HG03175 (cell line): ENCODE data around the gene DFFA.

ENCODE experiments used
- ATAC-seq: cut with Tn5 transposase; IDR thresholded peaks from one replicate; pipeline ENCODE4 v1.9.1; 2021; ENCODE audit warnings: mild to moderate bottlenecking, moderate library complexity; ENCODE audit not compliant: unreplicated experiment

The DFFA gene, protein sequence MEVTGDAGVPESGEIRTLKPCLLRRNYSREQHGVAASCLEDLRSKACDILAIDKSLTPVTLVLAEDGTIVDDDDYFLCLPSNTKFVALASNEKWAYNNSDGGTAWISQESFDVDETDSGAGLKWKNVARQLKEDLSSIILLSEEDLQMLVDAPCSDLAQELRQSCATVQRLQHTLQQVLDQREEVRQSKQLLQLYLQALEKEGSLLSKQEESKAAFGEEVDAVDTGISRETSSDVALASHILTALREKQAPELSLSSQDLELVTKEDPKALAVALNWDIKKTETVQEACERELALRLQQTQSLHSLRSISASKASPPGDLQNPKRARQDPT

GRCh38 chr1:10472220-10473144, at the start of gene DFFA:
Gene DFFA, minus strand, starts transcription at chr1:10472529. Its CDS starts 71 bp downstream, at chr1:10472458.
- ATAC-seq: peak; percentile 84

GRCh38 chr1:10521537-10522157, 49.3 kb upstream of the DFFA start:
- ATAC-seq: no peak

DNA sequence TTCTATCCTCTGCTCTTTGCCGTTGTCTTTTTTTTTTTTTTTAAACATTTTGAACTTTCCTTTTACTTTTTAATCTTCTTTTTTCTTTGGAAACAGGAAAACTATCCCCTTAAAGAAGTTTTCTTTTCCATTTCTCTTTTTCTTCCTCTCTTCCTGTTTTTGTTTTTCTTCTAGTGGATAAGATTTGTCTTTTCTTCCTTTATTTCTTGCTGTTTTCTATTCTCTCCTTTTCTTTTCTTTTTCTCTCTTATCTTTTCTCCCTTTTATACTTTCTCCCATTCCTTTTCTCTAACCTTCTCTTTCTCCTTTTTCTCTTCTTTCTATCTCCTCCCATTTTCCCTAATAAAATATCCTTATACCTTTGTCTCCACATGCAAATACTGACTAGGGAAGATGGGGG, 48.6 kb upstream of the DFFA start:
- no peak for ATAC-seq

- ATAC-seq: no peak
Measured at GRCh38 chr1:10520497-10520896, 48.2 kb upstream of the DFFA start.

DNA sequence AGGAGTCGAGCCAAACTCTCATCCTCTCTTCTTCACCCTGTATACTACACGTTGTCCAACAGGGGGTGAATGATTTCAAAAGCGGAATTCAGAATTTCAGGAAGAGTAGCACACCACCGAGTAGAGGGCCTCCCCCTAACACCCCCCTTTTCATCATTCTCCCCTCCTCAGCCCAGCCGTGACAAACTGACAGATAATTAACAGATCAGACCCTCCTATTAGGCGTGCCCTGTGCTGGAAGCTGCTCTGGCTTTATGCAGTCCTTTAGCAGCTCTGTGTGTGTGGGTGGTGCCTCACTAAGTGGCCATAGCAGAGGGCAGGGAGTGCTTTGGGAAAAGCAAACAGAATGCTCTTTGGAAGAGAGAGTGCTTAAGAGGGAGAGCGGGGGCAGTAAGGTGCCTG, 46.7 kb upstream of the DFFA start:
- ATAC-seq: no peak

DNA sequence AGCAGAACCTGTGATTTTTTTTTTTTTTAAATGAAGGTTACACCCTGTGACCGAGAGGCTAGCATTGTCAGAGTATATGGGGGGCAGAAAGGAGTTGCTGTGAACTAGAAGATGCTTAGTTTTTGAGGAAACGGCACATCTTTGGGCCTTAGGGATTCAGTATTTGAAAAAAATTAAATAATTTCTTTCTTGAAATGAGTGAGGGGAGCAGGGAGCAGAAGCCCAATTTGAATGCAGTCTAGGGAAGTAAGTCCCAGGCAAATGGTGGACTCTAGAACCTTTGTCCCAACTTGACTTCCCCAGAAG, 45.3 kb upstream of the DFFA start:
- no peak for ATAC-seq

DNA sequence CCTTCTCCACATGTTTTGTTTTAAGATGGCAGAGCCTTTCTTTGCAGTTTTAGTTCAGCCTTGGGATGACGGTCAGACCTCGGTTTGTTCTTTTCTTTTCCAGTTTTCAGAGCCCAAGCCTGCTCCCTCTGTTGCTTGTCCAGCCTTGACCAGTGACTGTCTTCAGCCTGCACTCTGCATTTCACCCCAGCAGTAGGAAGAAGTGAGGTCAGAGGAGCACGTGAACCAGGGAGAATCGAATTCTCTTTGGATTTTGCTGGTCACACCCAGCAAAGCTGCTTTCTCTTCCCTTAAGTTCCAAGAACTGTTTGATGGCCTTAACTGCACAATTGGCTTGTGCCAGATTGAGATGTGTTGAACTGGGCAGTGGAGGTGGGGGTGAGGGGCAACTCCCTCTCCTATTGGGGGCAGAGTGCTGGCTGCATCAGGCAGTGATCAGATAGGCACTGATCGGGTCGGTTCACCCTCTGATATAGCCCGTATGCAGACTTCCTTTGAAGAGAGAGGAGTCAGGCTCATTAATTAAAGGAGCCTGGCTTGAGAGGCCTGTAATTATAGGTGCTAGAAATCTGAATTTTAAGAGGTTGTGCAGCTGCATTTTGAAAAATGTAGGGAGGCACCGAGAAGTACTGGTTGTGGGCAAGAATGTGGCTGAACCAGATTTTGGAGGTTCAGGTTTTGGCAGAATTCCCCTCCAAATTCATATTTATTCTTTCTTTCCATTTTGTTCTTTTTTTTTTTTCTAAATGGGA, 44.8 kb upstream of the DFFA start:
- no peak for ATAC-seq

DNA sequence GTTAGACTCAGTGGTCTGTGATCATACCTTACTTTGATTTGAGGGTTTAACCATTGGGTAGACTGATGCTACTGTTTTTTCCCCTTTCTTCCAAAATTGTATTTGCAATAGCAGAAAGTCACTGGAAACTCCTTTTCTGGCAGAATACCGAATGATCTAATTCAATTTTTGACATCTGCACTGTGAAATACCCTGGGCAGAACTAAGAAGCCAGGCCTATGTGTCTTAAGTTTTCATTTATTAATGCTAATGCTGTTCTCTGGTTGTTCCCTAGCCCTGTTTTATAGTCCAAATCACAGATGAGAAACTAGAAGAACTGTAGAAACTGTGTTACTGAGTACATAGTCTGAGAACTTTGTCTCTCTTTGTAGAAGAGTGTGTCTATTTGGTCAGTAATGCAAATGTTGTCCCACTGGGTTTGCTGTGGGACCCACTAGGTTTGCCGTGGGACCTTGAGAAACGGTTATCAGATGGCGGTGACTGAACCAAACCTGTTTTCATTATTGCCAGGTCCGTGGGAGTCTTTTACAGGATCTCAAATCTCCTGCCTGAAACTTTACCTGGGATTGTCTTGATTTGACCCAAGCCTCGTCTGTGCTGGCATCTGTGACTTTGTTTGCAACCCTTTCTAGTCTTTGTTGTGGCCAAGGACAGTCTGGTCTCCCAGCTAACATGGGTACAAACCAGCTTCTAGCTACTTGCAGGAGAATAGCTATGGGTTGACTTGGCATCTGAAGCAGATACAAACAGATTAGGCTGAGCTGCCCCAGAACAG, 43.8 kb upstream of the DFFA start:
- no peak for ATAC-seq

GRCh38 chr1:10515301-10515975, 43.1 kb upstream of the DFFA start:
- ATAC-seq: no peak

DNA sequence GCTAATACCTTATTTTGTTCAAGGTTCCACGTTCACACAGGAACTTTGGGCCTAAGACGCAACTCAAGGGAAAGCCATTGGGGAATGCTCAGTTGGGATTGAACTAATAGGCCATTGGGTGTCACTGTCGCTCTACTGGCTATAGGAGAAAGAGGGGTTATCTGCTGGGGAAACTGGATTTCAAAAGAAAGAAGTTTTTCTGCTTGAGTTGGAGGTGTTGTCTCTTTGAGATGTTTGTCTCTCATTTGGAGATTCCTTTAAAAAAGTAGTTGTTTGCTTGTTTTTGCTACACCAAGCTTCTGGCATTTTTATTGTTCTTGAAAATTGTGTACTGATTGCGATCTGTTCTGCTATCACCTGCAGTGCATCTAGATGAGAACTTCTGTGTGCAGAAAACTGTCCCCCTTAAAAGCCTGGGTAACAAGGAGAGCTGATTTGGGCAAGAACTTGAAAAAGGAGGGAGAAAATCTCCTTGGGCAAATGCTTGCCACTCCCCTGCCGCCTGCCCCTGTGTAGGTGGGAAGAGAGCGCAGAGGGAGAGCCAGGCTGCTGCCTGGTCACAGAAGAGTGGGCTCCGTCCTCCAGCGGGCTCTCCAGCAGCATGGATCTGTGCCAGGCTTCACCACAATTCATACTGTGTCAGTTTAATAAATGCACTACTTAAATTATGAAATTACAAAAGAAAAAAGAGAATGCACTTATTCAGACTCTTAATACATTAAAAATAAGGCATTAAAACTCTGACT, 42.3 kb upstream of the DFFA start:
- no peak for ATAC-seq

DNA sequence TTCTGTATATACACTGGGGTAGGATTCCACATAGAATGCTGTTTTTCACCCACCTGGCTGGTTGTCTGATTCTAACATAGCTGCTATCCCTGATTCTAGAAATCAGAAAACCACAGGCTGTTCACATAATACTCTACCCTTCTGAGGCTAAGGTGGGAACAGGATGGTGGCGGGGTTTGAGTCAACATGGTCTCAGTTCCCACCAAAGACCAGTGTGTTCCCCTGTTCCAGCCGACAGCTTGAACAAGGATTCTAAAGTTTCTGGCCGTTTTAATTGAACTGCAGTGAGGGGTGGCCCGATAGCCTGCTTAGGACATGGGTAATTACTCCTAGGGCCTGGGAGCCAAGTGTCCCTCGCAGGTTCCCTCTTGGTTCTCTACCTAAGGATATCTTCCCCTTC, 40.9 kb upstream of the DFFA start:
- no peak for ATAC-seq

GRCh38 chr1:10511494-10511885, 39.2 kb upstream of the DFFA start:
- ATAC-seq: no peak

DNA sequence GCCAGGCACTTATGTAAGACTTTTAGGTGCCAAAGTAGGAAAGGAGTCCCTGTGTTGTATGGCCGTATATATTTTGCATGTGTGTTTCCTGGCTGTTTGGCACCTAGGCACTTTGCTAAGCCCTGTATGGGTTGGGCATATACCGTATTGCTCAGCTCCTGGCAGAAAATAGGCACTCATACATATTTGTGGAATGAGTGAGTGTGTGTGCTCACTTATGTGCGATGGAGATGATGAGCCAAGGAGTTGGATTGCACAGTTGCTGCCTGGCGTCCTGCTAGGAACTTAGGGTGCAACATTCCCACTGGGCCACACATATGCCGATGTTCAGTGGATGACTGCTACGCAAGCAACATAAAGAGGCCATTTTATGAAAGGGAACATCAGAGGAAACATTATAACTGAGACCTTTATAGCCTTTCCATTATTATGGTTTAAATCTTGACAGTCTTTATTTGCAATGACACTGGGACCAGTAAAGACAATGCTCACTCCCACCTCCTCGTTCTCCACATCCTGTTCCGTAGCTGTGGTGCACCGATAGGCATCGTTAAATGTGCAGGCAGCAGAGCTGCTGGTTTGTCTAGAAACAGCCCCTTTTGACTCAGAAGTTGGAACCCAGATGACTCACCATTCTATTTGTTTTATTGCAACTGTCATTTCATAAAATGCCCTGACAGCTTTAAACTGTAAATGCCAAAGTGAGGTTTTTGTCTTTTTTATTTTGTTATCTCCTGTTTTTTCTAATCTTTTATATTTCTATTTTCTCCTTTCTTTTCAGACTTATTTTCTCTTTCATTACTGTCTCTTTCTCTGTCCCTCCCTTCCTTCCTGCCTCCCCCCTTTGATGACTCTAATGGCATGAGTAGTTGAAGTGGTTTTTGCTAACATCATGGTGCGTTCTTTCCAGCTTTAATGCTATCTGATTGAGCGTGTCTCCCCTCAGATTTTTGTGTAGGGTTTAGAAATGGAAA, 38.5 kb upstream of the DFFA start:
- peak; percentile 94 for ATAC-seq

DNA sequence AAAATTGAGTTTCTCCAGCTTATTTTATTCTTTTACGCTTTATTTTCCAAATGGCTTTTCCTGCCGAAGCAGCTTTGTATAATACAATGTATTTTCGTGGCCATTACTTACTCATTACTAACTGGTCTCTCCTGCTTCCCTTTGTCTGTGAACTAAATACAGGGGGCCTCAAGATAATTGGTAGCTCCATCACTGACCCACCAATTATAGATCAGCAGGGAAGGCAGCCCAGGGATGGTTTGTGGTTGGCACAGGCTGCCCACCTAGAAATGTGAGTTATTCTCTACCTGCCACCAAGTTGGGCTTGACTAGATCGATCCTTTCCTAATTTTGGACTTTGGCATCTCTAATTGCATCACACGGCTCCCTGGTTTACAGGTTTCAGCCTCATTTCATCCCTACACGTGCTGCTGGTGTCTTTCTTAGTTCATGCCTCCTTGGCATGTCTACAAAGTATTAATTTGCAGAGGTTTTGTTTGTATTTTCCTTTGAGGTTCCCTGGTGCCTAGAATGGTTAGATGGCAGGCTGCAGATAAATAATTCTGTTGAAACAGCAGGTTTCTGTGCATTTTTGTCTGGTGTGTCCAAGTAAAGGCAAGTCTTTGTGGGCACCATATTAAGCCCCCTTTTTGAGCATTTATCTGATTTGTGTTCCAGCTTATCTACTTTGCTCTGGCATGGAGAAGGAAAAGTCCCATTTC, 37.6 kb upstream of the DFFA start:
- ATAC-seq: no peak

GRCh38 chr1:10508511-10508951, 36.2 kb upstream of the DFFA start:
- no peak for ATAC-seq

DNA sequence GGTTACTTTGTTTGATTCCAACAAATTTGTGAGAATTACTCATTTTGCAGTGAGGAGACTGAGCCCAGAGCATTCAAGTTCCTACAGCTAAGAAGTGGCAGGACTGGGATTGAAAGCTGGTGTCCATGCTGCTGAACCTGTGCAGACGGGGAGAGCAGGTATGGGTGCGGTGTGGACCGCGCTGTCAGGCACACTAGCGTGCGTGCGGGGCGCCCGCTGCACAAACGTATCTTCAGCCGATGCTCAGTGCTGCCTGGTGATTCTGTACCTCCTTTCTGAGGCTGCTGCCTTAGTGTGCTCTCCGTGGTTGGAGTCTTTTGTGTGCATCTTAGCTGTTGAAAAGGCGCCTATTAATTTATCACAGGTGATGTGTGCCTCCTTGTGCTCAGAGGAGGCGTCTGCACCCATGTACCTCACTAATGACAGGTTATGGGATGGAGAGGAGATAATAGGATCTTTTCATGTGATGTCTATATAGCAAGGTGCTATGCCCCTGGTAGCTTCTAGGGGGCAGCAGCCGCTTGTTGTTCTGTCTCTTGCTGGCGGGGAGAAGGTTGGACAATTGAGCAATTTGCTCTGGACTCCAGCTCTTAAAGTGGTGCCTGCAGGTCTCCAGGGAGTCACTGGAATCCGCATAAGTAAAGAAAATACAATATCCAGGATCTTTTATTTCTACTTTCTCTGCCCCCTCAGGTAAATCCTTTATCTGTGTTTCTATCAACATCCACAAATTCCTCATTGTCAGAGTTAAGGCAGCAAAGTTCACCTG, 35.0 kb upstream of the DFFA start:
- no peak for ATAC-seq

- ATAC-seq: no peak
Measured at GRCh38 chr1:10506677-10507047, 34.3 kb upstream of the DFFA start.
